HFF-Myc (cell line): ENCODE results near the gene MMP7.

ENCODE experiments used
- DNase-seq: peaks from one replicate; pipeline ENCODE4 v3.0.0-alpha.2; 2011; ENCODE audit warnings: low read depth; ENCODE audit errors: extremely low read depth
- H3K4me3 ChIP-seq: replicated peaks from 2 replicates; pipeline ENCODE4 v1.5.1; 2011; ENCODE audit warnings: low read depth, mild to moderate bottlenecking, control low read depth, low read length
- TF ChIP-seq, protein P1 (sequence below): IDR thresholded peaks from 2 replicates; pipeline ENCODE4 v1.5.1; 2012; ENCODE audit warnings: mild to moderate bottlenecking, low read depth, low read length, control low read depth; ENCODE audit errors: missing control alignments

The MMP7 gene

DNA sequence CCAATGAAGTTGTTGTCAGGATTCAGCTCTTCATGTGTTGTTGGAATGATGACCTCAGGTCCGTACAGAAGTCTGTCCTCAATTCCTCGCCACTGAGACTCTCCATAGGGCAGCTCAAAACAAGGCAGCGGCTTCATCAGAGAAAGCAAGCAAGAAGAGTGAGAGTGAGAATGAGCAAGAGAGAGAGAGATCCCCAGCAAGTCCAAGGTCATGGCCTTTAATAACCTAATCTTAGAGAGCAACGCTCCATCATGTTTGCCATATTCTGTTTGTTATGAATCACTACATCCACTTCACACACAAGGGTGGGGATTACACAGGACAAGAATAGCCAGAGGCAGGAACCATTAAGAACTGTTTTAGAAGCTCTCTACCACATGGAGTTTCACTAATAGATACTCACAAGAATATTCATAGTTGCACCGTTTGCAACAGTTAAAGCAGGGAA is 23.3 kb upstream of the MMP7 start:
- H3K4me3 ChIP-seq, result no peak overlapping the region
- no peak for DNase-seq
- TF ChIP-seq, protein P1, sequence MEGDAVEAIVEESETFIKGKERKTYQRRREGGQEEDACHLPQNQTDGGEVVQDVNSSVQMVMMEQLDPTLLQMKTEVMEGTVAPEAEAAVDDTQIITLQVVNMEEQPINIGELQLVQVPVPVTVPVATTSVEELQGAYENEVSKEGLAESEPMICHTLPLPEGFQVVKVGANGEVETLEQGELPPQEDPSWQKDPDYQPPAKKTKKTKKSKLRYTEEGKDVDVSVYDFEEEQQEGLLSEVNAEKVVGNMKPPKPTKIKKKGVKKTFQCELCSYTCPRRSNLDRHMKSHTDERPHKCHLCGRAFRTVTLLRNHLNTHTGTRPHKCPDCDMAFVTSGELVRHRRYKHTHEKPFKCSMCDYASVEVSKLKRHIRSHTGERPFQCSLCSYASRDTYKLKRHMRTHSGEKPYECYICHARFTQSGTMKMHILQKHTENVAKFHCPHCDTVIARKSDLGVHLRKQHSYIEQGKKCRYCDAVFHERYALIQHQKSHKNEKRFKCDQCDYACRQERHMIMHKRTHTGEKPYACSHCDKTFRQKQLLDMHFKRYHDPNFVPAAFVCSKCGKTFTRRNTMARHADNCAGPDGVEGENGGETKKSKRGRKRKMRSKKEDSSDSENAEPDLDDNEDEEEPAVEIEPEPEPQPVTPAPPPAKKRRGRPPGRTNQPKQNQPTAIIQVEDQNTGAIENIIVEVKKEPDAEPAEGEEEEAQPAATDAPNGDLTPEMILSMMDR, result no peak

DNA sequence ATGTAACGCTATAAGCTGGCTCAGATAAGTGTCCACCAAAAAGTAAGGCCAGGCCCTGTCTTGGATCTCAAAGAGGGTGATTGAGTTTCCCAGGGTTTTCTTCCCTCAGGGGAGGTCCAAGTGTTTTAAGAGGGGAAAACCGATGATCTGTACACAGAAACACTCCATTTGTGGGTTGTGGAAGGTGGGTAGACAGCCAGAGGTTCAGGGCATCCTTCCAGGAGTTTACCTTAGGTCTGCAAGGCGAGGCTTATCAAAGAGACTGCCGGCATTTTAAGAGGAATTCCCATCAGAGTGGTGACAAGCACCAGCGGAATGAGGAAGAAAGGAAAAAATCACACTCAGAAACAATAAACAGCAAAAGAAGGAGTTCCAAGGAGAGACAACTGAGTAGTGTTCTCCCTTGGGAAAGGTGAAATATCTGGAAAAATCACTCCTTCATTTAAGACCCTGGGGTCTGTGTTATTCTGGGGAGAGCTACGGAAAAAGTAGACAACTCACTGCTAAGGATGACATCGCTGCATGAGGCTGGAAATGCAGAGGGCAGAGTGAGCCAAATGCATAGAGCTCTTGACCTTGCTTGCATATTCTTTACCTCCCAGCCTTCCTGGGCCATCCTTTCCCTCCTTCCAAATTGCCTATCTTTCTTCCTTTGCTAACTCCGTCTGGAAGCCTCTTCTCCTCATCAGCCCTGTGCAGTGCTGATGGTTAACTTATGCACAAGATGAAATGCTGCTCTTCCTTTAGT is 22.1 kb upstream of the MMP7 start:
- DNase-seq, result no peak
- TF ChIP-seq, protein P1, result no peak
- no peak overlapping the region for H3K4me3 ChIP-seq

DNA sequence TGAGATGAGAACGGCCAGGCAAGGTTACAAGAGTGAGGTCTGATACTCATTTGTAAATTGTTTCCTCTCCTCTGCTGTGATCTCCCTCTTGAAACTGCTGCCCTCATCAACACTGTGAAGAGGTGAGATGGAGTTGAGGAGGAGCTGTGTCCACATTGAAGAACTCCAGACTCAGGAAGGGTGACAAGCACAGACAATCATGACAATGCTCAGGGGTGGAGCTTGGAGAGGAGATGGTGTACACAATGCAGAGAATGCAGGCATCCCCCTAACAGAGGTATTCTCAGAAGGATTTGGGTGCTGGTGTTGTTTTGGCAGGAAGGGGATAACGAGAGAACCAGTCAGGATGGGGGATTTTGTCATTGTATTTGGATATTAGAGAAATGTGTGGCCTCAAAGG is 21.5 kb upstream of the MMP7 start:
- TF ChIP-seq, protein P1, result no peak
- H3K4me3 ChIP-seq, result no peak overlapping the region
- DNase-seq, result no peak

DNA sequence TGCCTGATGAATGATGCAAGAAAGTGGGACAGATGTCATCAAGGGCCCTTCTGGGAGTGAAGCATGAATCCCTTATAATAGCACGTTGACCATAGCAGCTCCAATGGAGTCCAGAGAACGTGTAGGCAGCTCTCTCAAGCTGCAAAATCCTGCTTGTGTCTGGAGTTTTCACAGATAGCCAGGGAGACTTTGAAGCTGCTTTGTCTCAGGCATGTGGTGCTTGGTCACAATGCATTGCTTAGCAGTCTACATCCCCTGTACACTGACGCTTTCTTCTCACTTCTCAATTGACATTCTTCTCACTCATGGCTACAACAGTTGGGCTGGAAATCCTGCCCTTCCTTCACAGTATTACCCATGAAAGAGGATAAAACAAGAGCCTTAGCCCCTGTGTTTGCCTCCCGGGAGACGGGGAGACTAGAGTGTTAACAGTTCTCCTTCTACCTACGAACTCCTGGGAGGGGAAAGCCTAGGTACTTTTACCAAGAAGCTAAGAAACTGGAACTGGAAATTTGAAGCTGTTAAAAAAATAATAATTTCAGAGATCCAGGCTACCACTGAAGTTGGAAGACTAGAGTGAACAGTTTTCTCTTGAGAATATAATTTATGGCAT is 20.7 kb upstream of the MMP7 start:
- no peak overlapping the region for H3K4me3 ChIP-seq
- DNase-seq, result no peak
- TF ChIP-seq, protein P1, result no peak

DNA sequence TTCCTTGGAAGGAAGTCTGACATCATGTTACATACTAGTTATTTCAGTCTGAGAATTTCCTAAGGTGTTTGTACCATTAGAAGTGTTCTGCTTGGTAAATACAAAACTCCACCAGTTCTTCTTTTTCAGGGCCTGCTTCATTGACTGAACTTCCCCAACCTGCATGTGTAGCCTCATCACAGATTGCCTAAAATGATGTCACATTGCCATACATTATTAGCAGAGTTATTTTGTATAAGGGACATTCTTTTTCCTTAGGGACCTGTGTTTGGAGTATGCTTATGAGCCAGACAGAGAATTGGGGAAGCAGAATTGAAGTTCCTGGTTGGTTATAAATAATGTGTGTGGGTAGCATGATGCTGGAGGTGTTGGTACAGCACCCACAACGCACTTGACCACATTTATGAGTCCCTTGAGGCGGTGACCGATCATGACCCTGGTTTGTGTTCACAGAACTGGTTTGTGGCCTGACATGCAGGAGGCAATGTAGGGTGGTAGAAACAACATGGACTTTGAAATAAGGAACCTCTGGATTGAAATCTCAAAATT is 16.4 kb upstream of the MMP7 start:
- DNase-seq, result no peak
- TF ChIP-seq, protein P1, result no peak
- H3K4me3 ChIP-seq, result no peak overlapping the region

- TF ChIP-seq, protein P1, result no peak
- no peak overlapping the region for H3K4me3 ChIP-seq
- DNase-seq, result no peak
These were observed 15.9 kb upstream of the MMP7 start for GRCh38 chr11:102546427-102546826.
